Esophagus squamous epithelium (tissue), 4 donors: ENCODE measurements around the gene SLC23A3.

Experiments
- CTCF ChIP-seq, 6 experiments: fragments of 450-650 bp in 4 of 6; fragments of 200-600 bp in 2 of 6; sonication (generic) in 2 of 6; IDR thresholded peaks; one replicate each; pipeline ENCODE4 v1.5.1; 2016 to 2019; ENCODE audit warnings: antibody characterized with exemption in 6 of 6, mild to moderate bottlenecking in 4 of 6, moderate library complexity in 4 of 6
- POLR2A ChIP-seq, 4 donors: fragments of 450-650 bp; IDR thresholded peaks; one replicate each; pipeline ENCODE4 v1.6.1; 2017; ENCODE audit warnings: antibody characterized with exemption in 4 of 4, mild to moderate bottlenecking in 4 of 4, moderate library complexity in 3 of 4

- no peak for TF ChIP-seq CTCF (IDR thresholded peaks at IDR 0.05)
- TF ChIP-seq POLR2A (IDR thresholded peaks at IDR 0.05), result no peak
Observed at GRCh38 chr2:219158025-219158424, 11.8 kb downstream of the SLC23A3 start.
